Stimulated activated CD4-positive, alpha-beta T cell treated with anti-CD3 and anti-CD28 coated beads, Interleukin-4, amount 100 ng/mL, for 1 hour (primary cell): ENCODE data around the gene ERGIC3.
"Not testable (repeated sequence)": the region's sequence is repeated elsewhere in the genome, so short reads cannot be mapped to it uniquely, and the experiment has no call there.

Experiments
- DNase-seq: peaks from one replicate; pipeline ENCODE4 v3.0.0-alpha.2; 2020

The ERGIC3 gene

DNA sequence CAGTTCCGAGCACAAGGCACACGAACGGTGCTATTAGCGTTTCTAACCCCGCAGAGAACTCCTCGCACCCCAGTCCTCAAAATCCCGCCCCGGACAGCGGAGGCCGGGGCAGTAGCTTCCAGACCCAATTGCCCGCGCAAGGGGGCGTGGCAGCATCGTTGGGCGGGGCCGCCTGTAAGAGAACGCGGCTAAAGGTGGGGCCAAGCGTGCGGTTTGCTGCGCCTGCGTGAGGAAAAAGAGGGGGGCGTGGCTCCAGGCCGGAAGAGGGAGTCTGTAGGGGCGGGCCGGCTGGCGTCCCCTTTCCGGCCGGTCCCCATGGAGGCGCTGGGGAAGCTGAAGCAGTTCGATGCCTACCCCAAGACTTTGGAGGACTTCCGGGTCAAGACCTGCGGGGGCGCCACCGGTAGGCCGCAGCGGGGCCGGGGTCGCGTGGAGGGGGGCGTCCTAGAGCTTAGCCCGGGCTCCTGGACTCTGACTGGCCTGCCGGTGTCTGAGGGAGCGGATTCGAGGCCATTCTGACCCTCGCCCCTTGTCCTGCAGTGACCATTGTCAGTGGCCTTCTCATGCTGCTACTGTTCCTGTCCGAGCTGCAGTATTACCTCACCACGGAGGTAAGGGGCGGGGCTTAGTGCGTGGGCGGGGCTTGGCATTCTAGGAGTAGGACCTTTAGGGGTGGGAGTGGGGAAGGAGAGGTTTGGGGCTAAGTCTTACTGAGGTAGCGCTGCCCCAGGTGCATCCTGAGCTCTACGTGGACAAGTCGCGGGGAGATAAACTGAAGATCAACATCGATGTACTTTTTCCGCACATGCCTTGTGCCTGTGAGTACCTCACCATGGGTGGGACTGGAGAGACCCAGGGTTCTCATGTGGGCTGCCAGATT lies at the start of gene ERGIC3:
TSS of gene ERGIC3 (plus strand) at position 296 of the 880 bp plus-strand sequence. CDS start at position 316, 20 bp downstream.
- peak; percentile 98 for DNase-seq

DNA sequence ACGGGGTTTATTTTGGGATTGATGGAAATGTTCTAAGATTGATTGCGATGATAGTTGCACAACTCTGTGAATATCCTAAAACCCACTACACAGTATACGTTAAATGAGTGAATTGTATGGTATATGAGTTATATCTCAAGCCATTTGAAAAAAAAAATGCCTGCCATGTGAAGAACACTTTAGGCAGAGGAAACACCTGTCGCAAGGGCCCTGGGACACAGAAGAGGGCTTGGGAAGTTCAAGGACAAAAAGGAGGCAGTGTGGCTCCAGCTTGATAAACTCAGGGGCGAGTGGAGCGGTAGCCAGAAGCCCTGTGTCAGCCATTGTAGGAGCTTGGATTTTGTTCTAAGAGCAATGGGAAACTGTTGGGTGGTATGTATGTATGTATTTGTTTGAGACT lies 49.5 kb upstream of the ERGIC3 start:
- DNase-seq: no peak

DNA sequence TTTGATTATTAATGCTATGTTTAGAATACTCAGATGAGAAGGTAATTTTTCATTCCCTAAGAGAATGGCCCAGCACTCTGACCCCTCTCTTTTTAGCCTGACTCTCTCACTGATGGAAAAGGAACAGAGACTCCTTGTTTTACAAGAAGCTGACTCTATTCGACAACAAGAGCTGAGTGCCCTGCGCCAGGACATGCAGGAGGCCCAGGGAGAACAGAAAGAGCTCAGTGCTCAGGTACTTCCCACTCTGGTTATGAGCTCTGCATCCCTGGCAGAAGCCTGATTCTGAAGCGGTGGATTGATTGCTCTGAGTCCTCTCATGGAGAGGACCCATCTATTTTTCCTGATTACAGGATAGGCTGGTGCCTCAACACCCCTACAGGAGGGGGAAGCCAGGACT lies 45.4 kb upstream of the ERGIC3 start:
- no peak for DNase-seq

DNA sequence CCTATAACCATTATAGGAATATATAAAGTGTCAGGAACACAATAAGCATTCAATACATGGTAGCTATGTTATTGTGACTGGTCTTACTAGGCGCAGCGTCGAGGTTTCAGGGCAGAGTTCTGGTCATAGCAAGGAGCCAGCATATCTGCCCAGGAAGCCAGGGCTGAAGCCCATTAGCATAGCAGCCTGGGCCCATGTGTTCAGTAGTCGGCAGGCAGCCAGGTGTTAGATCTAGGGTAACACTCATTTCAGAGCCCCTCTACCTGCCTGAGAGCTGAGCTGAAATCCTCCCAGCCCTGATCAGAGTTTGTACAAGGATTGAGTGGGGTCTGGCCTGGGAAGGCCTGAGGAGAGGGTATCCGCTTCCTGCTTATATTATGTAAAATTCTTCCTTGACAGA lies 44.6 kb upstream of the ERGIC3 start:
- DNase-seq: no peak

DNA sequence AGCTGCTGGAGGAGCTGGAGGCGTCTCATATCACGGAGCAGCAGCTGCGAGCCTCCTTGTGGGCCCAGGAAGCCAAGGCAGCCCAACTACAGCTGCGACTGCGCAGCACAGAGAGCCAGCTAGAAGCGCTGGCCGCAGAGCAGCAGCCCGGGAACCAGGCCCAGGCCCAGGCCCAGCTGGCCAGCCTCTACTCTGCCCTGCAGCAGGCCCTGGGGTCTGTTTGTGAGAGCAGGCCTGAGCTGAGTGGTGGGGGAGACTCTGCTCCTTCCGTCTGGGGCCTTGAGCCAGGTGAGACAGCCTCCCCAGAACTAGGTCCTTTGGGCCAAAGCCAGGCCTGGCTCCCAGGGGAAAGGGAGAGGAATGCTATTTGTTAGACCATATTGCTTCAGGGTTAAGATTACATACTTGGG lies 44.1 kb upstream of the ERGIC3 start:
- DNase-seq: no peak

DNA sequence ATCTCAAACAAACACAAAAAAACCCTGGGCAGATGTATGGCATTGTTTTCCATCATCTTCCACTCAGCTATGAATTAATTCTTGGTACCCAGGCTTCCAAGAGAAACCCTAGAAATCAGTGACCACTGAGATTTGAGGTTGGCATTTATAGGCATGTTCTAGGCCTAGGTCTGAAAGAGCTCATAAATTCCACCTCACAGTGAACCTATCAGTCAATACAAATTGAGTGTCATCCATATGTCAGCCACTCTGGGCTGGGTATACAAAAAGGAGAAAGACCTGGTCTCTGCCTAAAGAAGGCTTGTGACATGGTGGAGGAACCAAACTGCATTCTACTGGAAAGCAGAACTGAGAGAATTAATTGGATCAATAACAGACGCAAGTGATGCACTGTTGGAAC lies 42.6 kb upstream of the ERGIC3 start:
- no peak for DNase-seq

DNA sequence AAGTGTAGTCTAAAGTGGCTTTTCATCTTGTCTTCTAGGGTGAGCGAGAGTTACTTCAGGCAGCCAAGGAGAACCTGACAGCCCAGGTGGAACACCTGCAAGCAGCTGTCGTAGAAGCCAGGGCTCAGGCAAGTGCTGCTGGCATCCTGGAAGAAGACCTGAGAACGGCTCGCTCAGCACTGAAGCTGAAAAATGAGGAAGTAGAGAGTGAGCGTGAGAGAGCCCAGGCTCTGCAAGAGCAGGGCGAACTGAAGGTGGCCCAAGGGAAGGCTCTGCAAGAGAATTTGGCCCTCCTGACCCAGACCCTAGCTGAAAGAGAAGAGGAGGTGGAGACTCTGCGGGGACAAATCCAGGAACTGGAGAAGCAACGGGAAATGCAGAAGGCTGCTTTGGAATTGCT lies 39.5 kb upstream of the ERGIC3 start:
- DNase-seq: no peak

DNA sequence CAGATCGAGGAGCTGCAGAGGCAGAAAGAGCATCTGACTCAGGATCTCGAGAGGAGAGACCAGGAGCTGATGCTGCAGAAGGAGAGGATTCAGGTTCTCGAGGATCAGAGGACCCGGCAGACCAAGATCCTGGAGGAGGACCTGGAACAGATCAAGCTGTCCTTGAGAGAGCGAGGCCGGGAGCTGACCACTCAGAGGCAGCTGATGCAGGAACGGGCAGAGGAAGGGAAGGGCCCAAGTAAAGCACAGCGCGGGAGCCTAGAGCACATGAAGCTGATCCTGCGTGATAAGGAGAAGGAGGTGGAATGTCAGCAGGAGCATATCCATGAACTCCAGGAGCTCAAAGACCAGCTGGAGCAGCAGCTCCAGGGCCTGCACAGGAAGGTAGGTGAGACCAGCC lies 38.6 kb upstream of the ERGIC3 start:
- DNase-seq: no peak

DNA sequence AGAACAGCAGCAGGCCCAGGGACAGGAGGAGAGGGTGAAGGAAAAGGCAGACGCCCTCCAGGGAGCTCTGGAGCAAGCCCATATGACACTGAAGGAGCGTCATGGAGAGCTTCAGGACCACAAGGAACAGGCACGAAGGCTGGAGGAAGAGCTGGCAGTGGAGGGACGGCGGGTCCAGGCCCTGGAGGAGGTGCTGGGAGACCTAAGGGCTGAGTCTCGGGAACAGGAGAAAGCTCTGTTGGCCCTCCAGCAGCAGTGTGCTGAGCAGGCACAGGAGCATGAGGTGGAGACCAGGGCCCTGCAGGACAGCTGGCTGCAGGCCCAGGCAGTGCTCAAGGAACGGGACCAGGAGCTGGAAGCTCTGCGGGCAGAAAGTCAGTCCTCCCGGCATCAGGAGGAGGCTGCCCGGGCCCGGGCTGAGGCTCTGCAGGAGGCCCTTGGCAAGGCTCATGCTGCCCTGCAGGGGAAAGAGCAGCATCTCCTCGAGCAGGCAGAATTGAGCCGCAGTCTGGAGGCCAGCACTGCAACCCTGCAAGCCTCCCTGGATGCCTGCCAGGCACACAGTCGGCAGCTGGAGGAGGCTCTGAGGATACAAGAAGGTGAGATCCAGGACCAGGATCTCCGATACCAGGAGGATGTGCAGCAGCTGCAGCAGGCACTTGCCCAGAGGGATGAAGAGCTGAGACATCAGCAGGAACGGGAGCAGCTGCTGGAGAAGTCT lies 37.9 kb upstream of the ERGIC3 start:
- DNase-seq: no peak

DNA sequence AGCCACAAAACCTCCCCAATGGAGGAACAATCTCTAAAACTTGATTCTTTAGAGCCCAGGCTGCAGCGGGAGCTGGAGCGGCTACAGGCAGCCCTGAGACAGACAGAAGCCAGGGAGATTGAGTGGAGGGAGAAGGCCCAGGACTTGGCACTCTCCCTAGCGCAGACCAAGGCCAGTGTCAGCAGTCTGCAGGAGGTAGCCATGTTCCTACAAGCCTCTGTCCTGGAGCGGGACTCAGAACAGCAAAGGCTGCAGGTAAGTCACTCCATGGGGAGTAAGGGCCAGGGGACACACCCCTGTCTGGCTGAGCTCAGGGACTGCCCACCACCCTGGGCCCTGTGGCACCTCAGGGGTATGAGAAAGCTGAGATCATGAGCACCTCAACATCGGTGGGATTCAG lies 37.1 kb upstream of the ERGIC3 start:
- DNase-seq: no peak

DNA sequence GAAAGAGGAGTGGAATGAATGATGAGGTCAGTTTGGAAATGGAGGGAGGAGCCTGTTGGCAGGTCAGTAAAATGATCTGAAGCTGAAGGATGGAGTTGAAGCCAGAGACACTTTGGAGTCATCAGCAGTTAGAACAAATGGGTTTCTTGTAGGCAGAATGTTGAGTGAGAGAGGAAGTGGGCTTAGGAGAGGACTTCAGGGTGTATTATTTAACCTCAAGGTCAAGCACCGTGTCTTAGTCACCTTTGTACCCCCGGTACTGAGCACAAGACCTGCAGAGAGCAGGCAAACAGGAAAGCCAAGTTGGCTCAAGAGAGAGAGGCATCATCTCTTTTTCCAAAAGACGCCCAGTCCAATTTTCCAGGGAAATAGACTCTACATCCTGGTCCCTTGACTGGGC lies 35.7 kb upstream of the ERGIC3 start:
- no peak for DNase-seq

DNA sequence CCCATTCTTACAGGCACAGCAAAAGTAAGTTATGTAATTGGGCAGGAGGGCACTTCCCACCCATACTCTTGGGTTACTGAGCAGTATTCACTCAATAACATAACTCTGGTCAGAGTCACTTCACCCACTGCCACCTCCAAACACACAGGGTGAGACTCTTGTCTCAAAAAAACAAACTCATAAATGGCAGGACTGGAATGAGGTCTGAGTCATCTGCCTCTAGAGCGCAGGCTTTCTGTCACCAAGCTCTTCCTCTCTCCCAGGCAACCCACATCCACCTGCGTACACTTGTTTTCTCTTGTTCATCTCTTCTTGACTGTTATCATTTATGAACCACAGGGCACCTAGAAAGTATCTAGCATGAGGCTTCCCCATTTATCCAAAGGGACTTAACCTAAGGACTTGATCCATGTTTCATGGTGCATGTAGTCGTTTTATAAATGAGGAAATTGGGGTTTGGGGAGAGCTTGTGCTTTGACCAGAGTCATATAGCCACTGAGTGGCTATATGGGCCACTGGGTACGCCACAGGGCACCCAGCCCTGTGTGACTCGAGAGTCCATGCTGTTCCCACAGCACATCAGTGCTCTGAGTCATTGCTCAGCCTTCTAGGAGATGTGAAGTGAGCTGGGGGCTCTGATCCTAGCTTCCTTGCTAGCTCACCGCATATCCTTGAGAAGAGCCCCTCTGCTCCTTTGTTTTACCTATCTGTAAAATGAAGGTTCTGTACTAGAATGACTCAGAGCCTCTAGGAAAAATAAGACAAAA lies 34.8 kb upstream of the ERGIC3 start:
- no peak for DNase-seq

DNA sequence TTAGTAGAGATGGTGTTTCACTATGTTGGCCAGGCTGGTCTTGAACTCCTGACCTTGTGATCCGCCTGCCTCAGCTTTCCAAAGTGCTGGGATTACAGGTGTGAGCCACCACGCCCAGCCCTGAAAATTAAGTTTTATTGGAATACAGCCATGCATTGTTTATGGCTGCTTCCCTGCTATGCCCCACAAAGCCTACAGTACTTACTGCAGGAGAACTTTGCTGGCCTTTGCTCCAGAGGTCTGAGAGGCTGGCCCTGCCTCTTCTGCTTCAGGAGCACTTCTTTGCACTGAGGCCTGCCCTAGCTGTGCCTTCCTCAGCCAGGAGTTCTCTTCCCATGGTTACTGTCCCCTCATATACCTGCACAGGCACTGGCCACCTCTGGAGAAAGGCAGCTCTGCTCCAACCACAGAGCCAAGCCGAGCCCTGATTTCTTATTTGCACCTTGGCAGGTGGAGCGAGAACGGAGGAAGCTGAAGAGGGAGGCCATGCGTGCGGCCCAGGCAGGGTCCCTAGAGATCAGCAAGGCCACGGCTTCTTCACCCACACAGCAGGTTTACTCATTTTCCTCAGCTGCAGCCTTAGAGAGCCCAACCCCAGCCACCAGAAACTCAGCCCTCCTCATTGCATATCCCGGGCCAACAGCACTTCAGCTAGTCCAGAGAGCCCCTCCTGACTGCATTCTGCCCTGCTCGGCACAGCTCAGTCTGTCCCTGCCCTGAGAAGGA lies 33.2 kb upstream of the ERGIC3 start:
- DNase-seq: no peak

DNA sequence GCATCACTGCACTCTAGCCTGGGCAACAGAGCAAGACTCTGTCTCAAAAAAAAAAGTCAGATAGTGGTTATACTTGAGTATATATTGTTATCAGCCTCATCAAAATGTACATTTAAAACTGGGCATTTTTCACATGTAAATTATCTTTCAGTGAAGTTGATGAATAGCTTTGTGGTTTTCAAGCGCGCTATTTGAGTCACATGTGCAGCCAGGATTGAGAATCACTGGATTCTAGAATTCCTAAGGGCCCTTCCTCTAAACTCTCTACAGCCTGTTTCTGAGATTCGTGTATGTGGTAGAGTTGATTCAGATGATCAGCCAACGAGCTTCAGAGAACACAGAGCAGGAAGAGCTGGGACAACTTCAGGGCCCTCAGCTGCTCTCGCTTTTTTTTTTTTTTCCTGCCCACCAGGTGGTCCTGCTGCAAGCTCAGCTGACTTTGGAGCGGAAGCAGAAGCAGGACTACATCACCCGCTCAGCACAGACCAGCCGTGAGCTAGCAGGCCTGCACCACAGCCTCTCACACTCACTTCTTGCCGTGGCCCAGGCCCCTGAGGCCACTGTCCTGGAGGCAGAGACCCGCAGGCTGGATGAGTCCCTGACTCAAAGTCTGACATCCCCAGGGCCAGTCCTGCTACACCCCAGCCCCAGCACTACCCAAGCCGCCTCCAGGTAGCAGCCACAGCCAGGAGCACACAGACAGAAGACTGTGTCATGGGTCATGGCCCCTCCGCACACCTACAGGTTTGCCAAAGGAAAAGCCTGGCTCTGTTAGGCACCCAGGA lies 30.7 kb upstream of the ERGIC3 start:
- no peak for DNase-seq

DNA sequence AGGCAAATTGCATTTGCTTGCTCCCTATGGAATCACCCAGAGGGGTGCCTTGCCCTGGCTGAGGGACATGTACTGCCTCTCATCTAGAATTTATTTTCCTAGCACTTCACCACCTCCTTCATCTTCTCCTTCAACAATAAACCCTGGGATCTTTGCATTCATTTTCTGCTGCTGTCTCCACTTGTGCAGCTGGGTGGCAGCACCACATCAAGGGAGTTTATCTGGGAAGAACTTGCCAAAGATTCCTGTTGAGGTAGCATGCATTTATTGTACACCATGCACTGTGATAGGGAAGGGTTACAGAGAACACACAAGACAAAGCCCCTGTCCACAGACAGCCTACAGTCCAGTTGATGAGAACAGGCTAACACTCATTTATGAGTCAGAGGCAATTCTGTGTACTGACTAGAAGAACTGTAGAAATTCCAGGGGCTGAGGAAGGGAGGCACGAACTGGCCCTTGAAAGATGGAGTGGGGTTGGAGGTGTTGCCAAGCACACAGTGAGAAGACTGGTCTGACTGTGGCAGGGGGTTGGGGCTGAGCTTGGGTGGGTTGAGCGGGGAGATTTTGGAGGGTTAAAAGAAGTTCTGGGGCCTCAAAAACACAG lies 30.0 kb upstream of the ERGIC3 start:
- DNase-seq: no peak

DNA sequence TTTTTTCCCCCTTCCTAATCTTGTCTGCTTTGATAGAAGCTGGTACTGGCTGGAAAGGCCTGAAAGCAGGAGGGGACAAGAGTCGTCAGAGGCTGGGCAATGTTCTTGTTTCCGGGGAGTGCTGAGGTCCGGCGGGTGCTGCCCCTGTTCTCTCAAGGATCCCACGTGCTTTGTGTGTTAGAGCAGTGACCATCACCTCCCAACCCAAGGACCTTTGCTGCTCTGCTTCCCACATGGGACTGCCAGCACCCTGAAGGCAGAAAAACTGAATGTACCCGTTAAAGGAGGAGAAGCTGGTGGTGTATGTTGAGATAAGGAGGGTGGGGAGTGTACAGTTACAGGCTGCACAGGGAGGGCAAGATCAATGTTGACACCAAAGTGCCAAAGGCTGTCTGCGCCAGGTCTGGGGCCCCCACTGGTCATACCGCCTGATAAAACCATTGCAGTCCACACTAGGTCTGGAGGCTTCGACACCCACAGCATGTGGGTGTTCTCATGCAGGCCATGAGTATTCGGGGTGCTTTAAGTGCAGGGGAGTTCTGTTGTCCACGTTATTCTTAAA lies 27.4 kb upstream of the ERGIC3 start:
- DNase-seq: no peak

DNA sequence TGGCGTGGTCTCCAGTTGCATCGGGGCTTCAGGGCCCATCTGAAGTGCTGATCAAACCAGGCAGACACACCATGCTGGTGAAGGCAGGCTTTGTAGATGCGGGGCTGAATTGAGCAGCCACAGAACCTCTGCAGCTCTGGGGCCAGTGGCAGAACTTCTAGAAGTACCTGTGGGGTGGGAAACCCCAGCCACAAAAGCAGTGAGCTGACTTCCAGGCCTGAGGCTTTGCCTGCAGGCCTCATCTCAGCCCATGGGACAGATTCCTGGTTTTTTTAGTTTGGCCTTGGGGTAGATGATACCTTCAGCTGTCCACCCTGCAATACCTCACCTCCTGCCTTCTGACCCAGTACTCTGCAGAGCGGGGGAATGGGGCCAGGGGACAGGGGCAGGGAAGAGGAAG lies 26.5 kb upstream of the ERGIC3 start:
- no peak for DNase-seq

DNA sequence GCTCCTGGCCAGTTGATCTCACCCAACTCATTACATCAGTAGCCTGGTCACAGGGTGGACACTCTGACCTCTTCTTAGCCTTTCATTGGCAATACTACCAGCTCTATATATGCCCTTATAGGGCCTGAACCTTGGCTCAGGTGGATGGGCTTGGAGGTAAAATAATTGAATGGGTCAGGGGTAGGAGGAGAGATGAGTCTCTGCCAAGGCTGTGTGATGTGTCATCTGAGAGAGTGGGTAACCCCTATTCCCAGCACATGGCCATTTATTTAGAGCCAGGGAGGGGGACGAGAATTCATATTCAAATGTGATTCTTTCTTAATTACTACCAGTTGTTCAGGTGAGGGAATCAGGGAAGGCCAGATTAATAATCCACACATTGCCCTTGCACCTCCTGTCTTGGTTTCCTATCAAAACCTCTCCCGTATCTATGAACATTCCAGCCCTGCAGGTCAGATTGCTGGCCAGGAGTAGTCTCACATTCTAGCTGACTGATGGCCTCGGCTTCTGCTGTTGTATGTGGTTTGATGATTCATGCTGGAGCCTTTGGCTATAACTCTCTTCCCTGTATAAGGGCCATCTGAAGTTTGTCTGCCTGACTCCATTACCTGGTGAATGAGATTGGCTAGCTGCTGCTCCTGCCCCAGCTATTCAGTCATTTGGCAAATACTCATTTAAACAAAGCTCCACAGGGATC lies 25.8 kb upstream of the ERGIC3 start:
- no peak for DNase-seq

DNA sequence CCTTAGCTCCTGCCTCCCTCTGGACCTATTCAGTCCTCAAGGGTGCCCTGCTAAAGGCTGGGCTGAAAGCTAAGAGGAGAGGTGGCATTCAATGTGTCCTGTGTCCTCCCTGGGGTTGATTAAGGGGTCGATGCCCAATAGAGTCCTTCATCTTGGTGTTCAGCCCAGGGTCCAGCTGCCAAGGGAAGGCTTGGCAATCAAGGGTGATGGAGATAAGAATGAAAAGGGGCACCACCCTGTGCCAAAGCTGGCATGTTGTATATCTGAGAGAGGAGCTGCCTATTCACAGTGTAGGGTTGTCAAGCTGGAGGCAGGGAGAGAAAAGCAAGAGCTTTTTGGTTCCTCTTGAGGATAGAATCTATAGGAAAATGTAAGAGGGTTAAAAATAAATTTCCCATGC lies 24.8 kb upstream of the ERGIC3 start:
- DNase-seq: no peak

DNA sequence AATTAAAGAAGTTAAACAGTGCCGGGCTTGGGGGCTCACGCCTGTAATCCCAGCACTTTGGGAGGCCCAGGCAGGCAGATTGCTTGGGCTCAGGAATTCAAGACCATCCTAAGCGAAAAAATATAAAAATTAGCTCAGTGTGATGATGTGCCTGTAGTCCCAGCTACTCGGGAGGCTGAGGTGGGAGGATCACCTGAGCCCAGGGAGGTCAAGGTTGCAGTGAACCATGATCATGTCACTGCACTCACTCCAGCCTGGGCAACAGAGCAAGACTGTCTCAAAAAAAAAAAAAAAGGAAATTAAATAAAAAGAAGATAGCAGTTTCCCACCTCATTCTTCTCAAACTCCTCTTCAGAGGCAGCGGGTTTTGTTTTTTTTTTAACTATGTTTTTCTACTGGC lies 24.1 kb upstream of the ERGIC3 start:
- not testable (repeated sequence) for DNase-seq

DNA sequence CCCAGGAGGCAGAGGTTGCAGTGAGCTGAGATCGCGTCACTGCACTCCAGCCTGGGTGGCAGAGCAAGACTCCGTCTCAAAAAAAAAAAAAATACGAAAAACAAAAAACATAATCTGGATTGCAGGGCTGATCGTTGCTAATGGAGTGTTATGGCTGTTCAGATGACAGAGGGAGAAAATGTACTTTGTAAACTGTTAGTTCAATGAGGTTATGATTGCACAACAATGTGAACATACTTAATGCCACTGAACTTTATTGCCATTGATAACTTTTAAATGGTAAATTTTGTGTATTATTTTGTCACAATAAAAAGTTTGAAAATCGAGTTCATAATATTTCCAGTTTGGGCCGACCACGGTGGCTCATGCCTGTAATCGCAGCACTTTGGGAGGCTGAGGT lies 22.9 kb upstream of the ERGIC3 start:
- DNase-seq: no peak
